Activated CD8-positive, alpha-beta memory T cell treated with anti-CD3 and anti-CD28 coated beads, Interleukin-2, amount 10 ng/mL, durations not matched to agents 7 days and 5 days (primary cell): ENCODE measurements around the gene UQCRQ. TPM values are rescaled to one million over a fixed set of nuclear protein-coding genes. Genes with fewer than 3 reads are reported as not detected.

Experiments
- ATAC-seq: fragments of 150-1000 bp; cut with Tn5 transposase; one replicate; pipeline ENCODE4 v1.10.0; 2021; ENCODE audit warnings: moderate library complexity
- CTCF ChIA-PET: fragments of 350-600 bp; sonication (Branson Sonifier 250); formaldehyde crosslinking; loops from one replicate; lab custom pipeline; 2021; ENCODE audit warnings: antibody characterized with exemption; lab: Charles Lee
- DNase-seq: peaks from one replicate; pipeline ENCODE4 v3.0.0-alpha.2; 2020
- H3K27ac Mint-ChIP-seq: one replicate; pipeline ENCODE4 v1.8.0; 2021; ENCODE audit warnings: mild to moderate bottlenecking, mixed read lengths
- H3K27me3 Mint-ChIP-seq: one replicate; pipeline ENCODE4 v1.8.0; 2021; ENCODE audit warnings: mixed read lengths
- H3K36me3 Mint-ChIP-seq: one replicate; pipeline ENCODE4 v1.8.0; 2021; ENCODE audit warnings: mild to moderate bottlenecking, mixed read lengths
- H3K4me1 Mint-ChIP-seq: one replicate; pipeline ENCODE4 v1.8.0; 2021; ENCODE audit warnings: mixed read lengths
- H3K4me3 Mint-ChIP-seq: one replicate; pipeline ENCODE4 v1.8.0; 2021; ENCODE audit warnings: mild to moderate bottlenecking, moderate library complexity, mixed read lengths
- H3K9me3 Mint-ChIP-seq: one replicate; pipeline ENCODE4 v1.8.0; 2022; ENCODE audit warnings: low read depth, mixed read lengths
- total RNA-seq, 2 experiments: library from RNA; stranded (reverse); gene quantifications; one replicate each; pipeline ENCODE4 v1.2.3, GENCODE V29; 2021

The UQCRQ gene
- total RNA-seq, 2 experiments from 2014 or later, result 344 to 446 TPM

DNA sequence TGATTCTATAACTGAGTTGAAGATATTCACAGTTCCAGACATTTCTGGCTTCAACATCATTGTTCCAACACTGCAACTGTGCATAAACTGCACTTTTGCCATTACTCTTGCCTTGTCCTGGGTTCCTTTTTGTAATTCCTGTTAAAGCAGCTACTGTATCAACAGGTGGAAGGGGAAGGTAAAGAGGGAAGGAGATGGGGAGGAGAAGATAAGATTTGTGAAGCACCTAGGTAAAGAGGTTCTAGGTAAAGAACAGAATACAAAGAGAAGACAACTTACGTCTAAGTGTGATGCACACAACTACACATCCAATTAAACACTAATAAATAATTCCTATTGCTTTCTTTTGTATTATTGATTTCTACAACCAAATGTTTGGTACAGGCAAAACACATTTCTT is 43.3 kb downstream of the UQCRQ start:
- Mint-ChIP-seq H3K4me3 (no peak overlapping the region), H3K36me3 (peaks cover 14% of the 10 kb centered on the region), H3K27me3 (no peaks in the 10 kb centered on the region), H3K4me1 (no peaks in the 10 kb centered on the region), H3K27ac (no peak overlapping the region), H3K9me3 (no peaks in the 10 kb centered on the region)
- no peak for DNase-seq
- no peak for ATAC-seq
- CTCF ChIA-PET, result no interaction called here

DNA sequence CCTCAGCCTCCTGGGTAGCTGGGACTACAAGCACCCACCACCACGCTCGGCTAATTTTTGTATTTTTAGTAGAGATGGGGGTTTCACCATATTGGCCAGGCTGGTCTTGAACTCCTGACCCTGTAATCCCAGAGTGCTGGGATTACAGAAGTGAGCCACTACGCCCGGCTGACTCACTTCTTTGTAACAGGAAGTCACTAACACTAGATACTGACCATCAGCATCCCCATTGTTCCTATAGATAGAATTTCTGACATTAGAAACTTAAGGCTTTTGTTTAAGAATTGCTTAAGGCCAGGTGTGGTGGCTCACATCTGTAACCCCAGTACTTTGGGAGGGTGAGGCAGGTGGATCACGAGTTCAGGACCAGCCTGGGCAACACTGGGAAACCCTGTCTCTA is 49.2 kb downstream of the UQCRQ start:
- Mint-ChIP-seq H3K27me3 (no peaks in the 10 kb centered on the region), H3K4me3 (no peak overlapping the region), H3K9me3 (no peaks in the 10 kb centered on the region), H3K27ac (no peak overlapping the region), H3K4me1 (no peaks in the 10 kb centered on the region), H3K36me3 (peaks cover 26% of the 10 kb centered on the region)
- DNase-seq, result no peak
- CTCF ChIA-PET, result interaction anchor here (0.7 kb wide), 1 partner anchor 128 kb away, joined by 3 read pairs; no protein-coding TSS in a partner anchor
- ATAC-seq, result no peak

DNA sequence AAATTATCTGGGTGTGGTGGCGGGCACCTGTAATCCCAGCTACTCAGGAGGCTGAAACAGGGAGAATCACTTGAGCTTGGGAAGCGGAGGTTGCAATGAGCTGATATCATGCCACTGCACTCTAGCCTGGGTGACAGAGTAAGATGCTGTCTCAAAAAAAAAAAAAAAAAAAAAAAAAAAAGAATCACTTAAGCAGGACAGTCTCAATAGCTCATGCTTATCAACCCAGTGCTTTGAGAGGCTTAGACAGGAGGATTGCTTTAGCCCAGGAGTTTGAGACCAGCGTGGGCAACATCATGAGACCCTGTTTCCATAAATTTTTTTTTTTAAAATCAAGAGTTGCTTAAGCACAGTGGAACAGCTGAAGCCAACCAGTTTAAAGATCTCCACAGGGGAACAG is 49.6 kb downstream of the UQCRQ start:
- Mint-ChIP-seq H3K27ac (no peak overlapping the region), H3K36me3 (peaks cover 28% of the 10 kb centered on the region), H3K4me3 (no peak overlapping the region), H3K9me3 (no peaks in the 10 kb centered on the region), H3K4me1 (no peaks in the 10 kb centered on the region), H3K27me3 (no peaks in the 10 kb centered on the region)
- DNase-seq (no peak), ATAC-seq (no peak)
- CTCF ChIA-PET, result interaction anchor here (0.6 to 0.7 kb wide), 2 partner anchors 24 to 129 kb away, joined by 3 read pairs; no protein-coding TSS in a partner anchor

Other genes starting within 250 kb of the UQCRQ start
- gene IL13, start 208.5 kb upstream of the UQCRQ start, total RNA-seq, result 100 to 1,000 TPM in 1 of 2 experiments, 1 to 10 TPM in 1; 4.8 to 119 TPM
- gene IL4, start 192.7 kb upstream of the UQCRQ start, total RNA-seq, result 1 to 10 TPM in 1 of 2 experiments, under 1 TPM in 1; 0.53 to 2.5 TPM
- 10 to 100 TPM; 18.2 to 38.8 TPM for gene KIF3A, start 129.1 kb upstream of the UQCRQ start, total RNA-seq
- gene CCNI2, start 119.2 kb upstream of the UQCRQ start, total RNA-seq, result 10 to 100 TPM; 16.7 to 52.5 TPM
- 10 to 100 TPM; 43.7 to 57.3 TPM for gene SEPTIN8, start 89.4 kb upstream of the UQCRQ start, total RNA-seq
- under 1 TPM in 1 of 2 experiments, not detected in 1; 0.42 TPM for gene SOWAHA, start 53.3 kb upstream of the UQCRQ start, total RNA-seq
- gene SHROOM1, start 36.0 kb upstream of the UQCRQ start, total RNA-seq, result 10 to 100 TPM in 1 of 2 experiments, 1 to 10 TPM in 1; 4.4 to 11.5 TPM
- under 1 TPM; 0.26 to 0.67 TPM for gene GDF9, start 173 bp upstream of the UQCRQ start, total RNA-seq
- gene LEAP2, start 7.0 kb downstream of the UQCRQ start, total RNA-seq, result 1 to 10 TPM; 2.7 to 6.0 TPM
- 10 to 100 TPM; 32.6 to 34.7 TPM for gene AFF4, start 97.0 kb downstream of the UQCRQ start, total RNA-seq
- 10 to 100 TPM; 24.7 to 32.0 TPM for gene ZCCHC10, start 159.9 kb downstream of the UQCRQ start, total RNA-seq
- 100 to 1,000 TPM; 105 to 169 TPM for gene HSPA4, start 185.4 kb downstream of the UQCRQ start, total RNA-seq